Stimulated activated CD4-positive, alpha-beta T cell treated with anti-CD3 and anti-CD28 coated beads, Interleukin-15, amount 100 ng/mL, for 1 hour (primary cell): ENCODE data around the gene NDFIP2.
"Not testable (repeated sequence)": the region's sequence is repeated elsewhere in the genome, so short reads cannot be mapped to it uniquely, and the experiment has no call there.

Experiments used
- DNase-seq, 2 donors: peaks; one replicate each; pipeline ENCODE4 v3.0.0-alpha.2; 2020; ENCODE audit warnings: low read depth in 1 of 2, low spot score in 1 of 2

NDFIP2 gene

GRCh38 chr13:79531542-79532254 lies 50.7 kb downstream of the NDFIP2 start:
- DNase-seq: no peak

GRCh38 chr13:79532576-79532975 lies 51.6 kb downstream of the NDFIP2 start:
- no peak for DNase-seq

GRCh38 chr13:79533781-79534400 lies 52.9 kb downstream of the NDFIP2 start:
- no peak for DNase-seq

GRCh38 chr13:79534596-79534995 lies 53.6 kb downstream of the NDFIP2 start:
- DNase-seq: no peak

GRCh38 chr13:79538757-79539156 lies 57.8 kb downstream of the NDFIP2 start:
- no peak for DNase-seq

GRCh38 chr13:79540504-79540903 lies 59.5 kb downstream of the NDFIP2 start:
- DNase-seq: no peak

- DNase-seq: no peak
These were observed 60.6 kb downstream of the NDFIP2 start for GRCh38 chr13:79541426-79542049.

GRCh38 chr13:79543883-79544282 lies 62.9 kb downstream of the NDFIP2 start:
- no peak for DNase-seq

GRCh38 chr13:79547211-79548195 lies 66.5 kb downstream of the NDFIP2 start:
- no peak for DNase-seq

GRCh38 chr13:79548902-79549301 lies 67.9 kb downstream of the NDFIP2 start:
- no peak for DNase-seq

- no peak for DNase-seq
These were observed 68.6 kb downstream of the NDFIP2 start for GRCh38 chr13:79549355-79550106.

- no peak for DNase-seq
These were observed 76.7 kb downstream of the NDFIP2 start for GRCh38 chr13:79557666-79558065.

GRCh38 chr13:79560954-79561353 lies 80.0 kb downstream of the NDFIP2 start:
- DNase-seq: no peak

- no peak for DNase-seq
These were observed 81.6 kb downstream of the NDFIP2 start for GRCh38 chr13:79562557-79562956.

GRCh38 chr13:79566118-79566517 lies 85.2 kb downstream of the NDFIP2 start:
- DNase-seq: no peak

- no peak for DNase-seq
These were observed 90.2 kb downstream of the NDFIP2 start for GRCh38 chr13:79571147-79571546.

GRCh38 chr13:79573892-79574291 lies 92.9 kb downstream of the NDFIP2 start:
- not testable (repeated sequence) for DNase-seq

GRCh38 chr13:79581870-79582315 lies 100.9 kb downstream of the NDFIP2 start:
- DNase-seq: no peak

GRCh38 chr13:79582896-79583295 lies 101.9 kb downstream of the NDFIP2 start:
- DNase-seq: no peak

- no peak for DNase-seq
These were observed 104.1 kb downstream of the NDFIP2 start for GRCh38 chr13:79585033-79585432.
